GM12891 (cell line): ENCODE results near the gene ANO5.

Experiments used
- PAX5 ChIP-seq: IDR thresholded peaks from 2 replicates; pipeline ENCODE4 v1.6.1; 2011; ENCODE audit warnings: low read length, moderate library complexity, mild to moderate bottlenecking; ENCODE audit not compliant: insufficient read depth, severe bottlenecking
- POLR2A ChIP-seq: IDR thresholded peaks from 2 replicates; pipeline ENCODE4 v1.6.1; 2011; ENCODE audit warnings: low read depth, low read length, control low read depth
- POLR2AphosphoS5 ChIP-seq: IDR thresholded peaks from 2 replicates; pipeline ENCODE4 v1.6.1; 2011; ENCODE audit warnings: low read depth, low read length, control low read depth
- SPI1 ChIP-seq: IDR thresholded peaks from 2 replicates; pipeline ENCODE4 v1.6.1; 2011; ENCODE audit warnings: low read depth, low read length, control low read depth

DNA sequence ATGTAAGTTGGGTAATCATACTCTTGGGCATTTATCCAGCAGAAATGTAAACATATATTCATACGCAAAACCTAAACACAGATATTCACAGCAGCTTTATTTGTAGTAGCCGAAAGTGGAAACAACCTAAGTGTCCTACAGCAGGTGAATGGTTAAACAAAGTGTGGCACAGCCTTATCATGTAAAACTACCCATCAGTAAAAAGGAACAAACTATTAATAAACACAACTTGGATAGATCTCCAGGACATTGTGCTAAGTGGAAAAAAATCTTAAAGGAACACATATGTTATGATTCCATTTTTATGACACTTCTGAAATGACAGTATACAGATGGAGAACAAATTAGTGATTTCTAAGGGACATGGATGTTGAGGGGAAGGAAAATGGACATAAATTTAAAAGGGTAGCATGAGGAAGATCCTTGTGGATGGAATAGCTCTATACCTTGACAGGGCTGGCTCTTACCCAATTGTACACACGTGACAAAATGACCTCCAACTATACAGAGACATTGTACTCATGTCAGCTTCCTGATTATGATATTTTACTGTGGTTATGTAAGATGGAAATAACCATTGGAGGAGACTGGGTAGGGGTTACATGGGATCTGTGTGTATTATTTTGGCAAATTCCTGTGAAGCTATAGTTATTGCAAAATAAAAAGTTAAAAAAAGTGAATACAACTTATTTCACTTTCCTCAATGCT, 15.4 kb downstream of the ANO5 start:
- TF ChIP-seq PAX5 (no peak), POLR2A (no peak), SPI1 (no peak), POLR2AphosphoS5 (no peak)
